Measurements from ENCODE around the gene MT1B.

The MT1B gene

DNA sequence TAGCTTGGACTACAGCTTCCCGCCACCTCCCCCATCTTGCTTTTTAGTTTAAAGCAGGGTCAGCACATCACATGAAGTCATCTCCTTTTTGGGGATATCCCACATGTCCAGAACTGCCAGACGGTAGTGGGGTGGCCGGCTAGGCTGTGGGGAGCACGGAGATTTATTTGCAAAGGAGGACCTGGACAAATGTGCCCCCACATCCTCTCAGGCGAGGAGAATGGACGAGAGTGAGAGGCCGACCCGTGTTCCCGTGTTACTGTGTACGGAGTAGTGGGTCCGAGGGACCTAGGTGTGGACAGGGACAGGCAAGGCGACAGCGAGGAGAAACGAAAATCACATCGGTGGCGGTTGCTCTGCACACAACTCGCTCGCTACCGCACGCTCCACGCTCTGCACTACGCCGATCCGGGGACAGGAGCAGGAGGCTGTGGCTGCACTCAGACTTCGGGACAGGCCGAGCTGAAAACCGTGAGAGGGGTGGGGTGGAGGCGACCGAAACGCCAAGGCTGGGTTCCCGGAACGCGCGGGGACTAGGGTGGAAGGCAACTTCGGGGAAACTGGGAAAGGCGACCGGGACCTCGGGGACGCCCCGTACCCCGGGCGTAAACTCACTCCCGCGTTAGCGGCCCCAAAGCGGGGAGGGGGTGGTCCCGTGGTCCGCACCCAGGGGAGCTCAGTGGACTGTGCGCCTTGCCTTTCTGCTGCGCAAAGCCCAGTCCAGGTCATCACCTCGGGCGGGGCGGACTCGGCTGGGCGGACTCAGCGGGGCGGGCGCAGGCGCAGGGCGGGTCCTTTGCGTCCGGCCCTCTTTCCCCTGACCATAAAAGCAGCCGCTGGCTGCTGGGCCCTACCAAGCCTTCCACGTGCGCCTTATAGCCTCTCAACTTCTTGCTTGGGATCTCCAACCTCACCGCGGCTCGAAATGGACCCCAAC is 13.6 kb upstream of the MT1B start, which contains the start of gene MT1A:
TSS of gene MT1A (plus strand) at position 853 of the 937 bp plus-strand sequence. CDS start at position 926, 73 bp downstream.
- no peak for TF ChIP-seq EZH2phosphoT487 (IDR thresholded peaks at IDR 0.05; ENCODE audit: low read depth)
- TF ChIP-seq, protein P1, sequence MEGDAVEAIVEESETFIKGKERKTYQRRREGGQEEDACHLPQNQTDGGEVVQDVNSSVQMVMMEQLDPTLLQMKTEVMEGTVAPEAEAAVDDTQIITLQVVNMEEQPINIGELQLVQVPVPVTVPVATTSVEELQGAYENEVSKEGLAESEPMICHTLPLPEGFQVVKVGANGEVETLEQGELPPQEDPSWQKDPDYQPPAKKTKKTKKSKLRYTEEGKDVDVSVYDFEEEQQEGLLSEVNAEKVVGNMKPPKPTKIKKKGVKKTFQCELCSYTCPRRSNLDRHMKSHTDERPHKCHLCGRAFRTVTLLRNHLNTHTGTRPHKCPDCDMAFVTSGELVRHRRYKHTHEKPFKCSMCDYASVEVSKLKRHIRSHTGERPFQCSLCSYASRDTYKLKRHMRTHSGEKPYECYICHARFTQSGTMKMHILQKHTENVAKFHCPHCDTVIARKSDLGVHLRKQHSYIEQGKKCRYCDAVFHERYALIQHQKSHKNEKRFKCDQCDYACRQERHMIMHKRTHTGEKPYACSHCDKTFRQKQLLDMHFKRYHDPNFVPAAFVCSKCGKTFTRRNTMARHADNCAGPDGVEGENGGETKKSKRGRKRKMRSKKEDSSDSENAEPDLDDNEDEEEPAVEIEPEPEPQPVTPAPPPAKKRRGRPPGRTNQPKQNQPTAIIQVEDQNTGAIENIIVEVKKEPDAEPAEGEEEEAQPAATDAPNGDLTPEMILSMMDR (IDR thresholded peaks at IDR 0.05; ENCODE audit: low read depth, low read length), result no peak
- H2AFZ ChIP-seq (ENCODE audit: low read depth, low read length), result no peak within 1 kb of the TSS
- H3K4me2 ChIP-seq (ENCODE audit: low read length), result no peak within 1 kb of the TSS
- no peaks in the 10 kb centered on the region for H3K9me3 ChIP-seq (ENCODE audit: insufficient read depth, low read length)
- no peak within 1 kb of the TSS for H3K4me3 ChIP-seq (ENCODE audit: low read length)
- H3K27me3 ChIP-seq (ENCODE audit: low read depth, low read length), result peaks cover 45% of the 10 kb centered on the region
- H3K79me2 ChIP-seq (ENCODE audit: low read length), result no peaks in the 10 kb centered on the region
- H3K27ac ChIP-seq (ENCODE audit: low read length), result no peak within 1 kb of the TSS
- no peaks in the 10 kb centered on the region for H4K20me1 ChIP-seq (ENCODE audit: insufficient read depth, low read length)
- H3K4me1 ChIP-seq (ENCODE audit: low read length), result peaks cover 6% of the 10 kb centered on the region
- no peak within 1 kb of the TSS for H3K9ac ChIP-seq (ENCODE audit: low read length)
- H3K36me3 ChIP-seq (replicated peaks; ENCODE audit: low read depth, low read length), result no peaks in the 10 kb centered on the region

GRCh38 chr16:56639045-56639444 is 12.6 kb upstream of the MT1B start:
- Histone ChIP-seq H3K9me3 (ENCODE audit: insufficient read depth, low read length) (no peaks in the 10 kb centered on the region), H3K36me3 (replicated peaks; ENCODE audit: low read depth, low read length) (no peaks in the 10 kb centered on the region), H3K27me3 (ENCODE audit: low read depth, low read length) (peaks cover 38% of the 10 kb centered on the region), H2AFZ (ENCODE audit: low read depth, low read length) (no peak overlapping the region), H3K4me2 (ENCODE audit: low read length) (no peak overlapping the region), H3K27ac (ENCODE audit: low read length) (no peak overlapping the region), H4K20me1 (ENCODE audit: insufficient read depth, low read length) (no peaks in the 10 kb centered on the region), H3K4me3 (ENCODE audit: low read length) (no peak overlapping the region), H3K9ac (ENCODE audit: low read length) (no peak overlapping the region), H3K4me1 (ENCODE audit: low read length) (peaks cover 11% of the 10 kb centered on the region), H3K79me2 (ENCODE audit: low read length) (no peaks in the 10 kb centered on the region)
- TF ChIP-seq, protein P1 (IDR thresholded peaks at IDR 0.05; ENCODE audit: low read depth, low read length), result no peak
- TF ChIP-seq EZH2phosphoT487 (IDR thresholded peaks at IDR 0.05; ENCODE audit: low read depth), result no peak

- H3K4me2 ChIP-seq (ENCODE audit: low read length), result no peak overlapping the region
- no peak overlapping the region for H3K9ac ChIP-seq (ENCODE audit: low read length)
- H3K36me3 ChIP-seq (replicated peaks; ENCODE audit: low read depth, low read length), result no peaks in the 10 kb centered on the region
- no peak overlapping the region for H3K27ac ChIP-seq (ENCODE audit: low read length)
- H2AFZ ChIP-seq (ENCODE audit: low read depth, low read length), result no peak overlapping the region
- H3K4me1 ChIP-seq (ENCODE audit: low read length), result peaks cover 13% of the 10 kb centered on the region
- H3K4me3 ChIP-seq (ENCODE audit: low read length), result no peak overlapping the region
- no peak for TF ChIP-seq EZH2phosphoT487 (IDR thresholded peaks at IDR 0.05; ENCODE audit: low read depth)
- TF ChIP-seq, protein P1 (IDR thresholded peaks at IDR 0.05; ENCODE audit: low read depth, low read length), result no peak
- H3K9me3 ChIP-seq (ENCODE audit: insufficient read depth, low read length), result no peaks in the 10 kb centered on the region
- H3K79me2 ChIP-seq (ENCODE audit: low read length), result no peaks in the 10 kb centered on the region
- H3K27me3 ChIP-seq (ENCODE audit: low read depth, low read length), result peaks cover 36% of the 10 kb centered on the region
- H4K20me1 ChIP-seq (ENCODE audit: insufficient read depth, low read length), result no peaks in the 10 kb centered on the region
These were observed 11.6 kb upstream of the MT1B start for GRCh38 chr16:56640076-56640475.

DNA sequence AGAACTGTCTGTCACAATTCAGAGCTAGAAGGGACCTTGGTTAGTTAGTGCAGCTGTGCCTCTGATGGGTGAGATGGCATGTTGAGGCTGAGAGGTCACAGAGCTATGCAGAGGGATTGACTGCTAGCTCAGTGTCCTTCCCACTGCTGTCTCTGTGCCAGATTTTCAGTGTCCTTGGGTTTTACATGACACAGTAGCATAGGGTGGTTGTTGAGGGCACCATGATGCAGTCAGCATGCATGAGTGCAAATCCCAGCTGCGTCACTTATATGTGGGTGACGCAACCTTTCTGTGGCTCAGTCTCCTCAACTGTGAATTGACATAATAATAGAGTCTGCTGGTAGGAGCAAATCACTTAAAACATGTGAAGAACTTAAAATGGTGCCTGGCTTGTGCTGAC is 10.5 kb upstream of the MT1B start:
- H3K9ac ChIP-seq (ENCODE audit: low read length), result no peak overlapping the region
- H3K9me3 ChIP-seq (ENCODE audit: insufficient read depth, low read length), result no peaks in the 10 kb centered on the region
- peaks cover 42% of the 10 kb centered on the region for H3K27me3 ChIP-seq (ENCODE audit: low read depth, low read length)
- no peaks in the 10 kb centered on the region for H3K79me2 ChIP-seq (ENCODE audit: low read length)
- no peaks in the 10 kb centered on the region for H3K36me3 ChIP-seq (replicated peaks; ENCODE audit: low read depth, low read length)
- H4K20me1 ChIP-seq (ENCODE audit: insufficient read depth, low read length), result no peaks in the 10 kb centered on the region
- peaks cover 13% of the 10 kb centered on the region for H3K4me1 ChIP-seq (ENCODE audit: low read length)
- TF ChIP-seq, protein P1 (IDR thresholded peaks at IDR 0.05; ENCODE audit: low read depth, low read length), result no peak
- no peak for TF ChIP-seq EZH2phosphoT487 (IDR thresholded peaks at IDR 0.05; ENCODE audit: low read depth)
- no peak overlapping the region for H2AFZ ChIP-seq (ENCODE audit: low read depth, low read length)
- H3K27ac ChIP-seq (ENCODE audit: low read length), result no peak overlapping the region
- no peak overlapping the region for H3K4me3 ChIP-seq (ENCODE audit: low read length)
- no peak overlapping the region for H3K4me2 ChIP-seq (ENCODE audit: low read length)

Data from OCI-LY3 (cell line).